Measurements from ENCODE around the gene MLPH. TPM values are rescaled to one million over a fixed set of nuclear protein-coding genes. Genes with fewer than 3 reads are reported as not detected.
A peak's percentile ranks its signal among the peaks of the same experiment; 100 is the strongest.

Gene MLPH
- total and polyA plus RNA-seq, 2 of the 13 experiments (the other 11 are each of a cell fraction or from before 2014, with no cell fraction given): 0.12 TPM; not detected in 1

- no peak for TF ChIP-seq PAWR (CRISPR knock-in tag; IDR thresholded peaks at IDR 0.05; ENCODE audit: borderline replicate concordance)
Observed at GRCh38 chr2:237577458-237577857, 90.4 kb downstream of the MLPH start (continued).

GRCh38 chr2:237577956-237578870, 91.2 kb downstream of the MLPH start:
- H2AFZ ChIP-seq (ENCODE audit: low read length): no peak overlapping the region
- peaks cover 13% of the 10 kb centered on the region; the same call in 1 of the 2 replicates for H4K20me1 ChIP-seq (ENCODE audit: insufficient read depth, low read length)
- H3K27ac ChIP-seq (ENCODE audit: extremely low read length, insufficient read depth, low read length): no peak overlapping the region
- DNase-seq (ENCODE audit: low spot score) (no peak), ATAC-seq (no peak), FAIRE-seq (no peak)
- H3K9ac ChIP-seq (ENCODE audit: insufficient read depth, low read depth, low read length): no peak overlapping the region
- BruUV-seq (replicated peaks): no TSS peak
- intact Hi-C loops (cut with micrococcal nuclease; ENCODE audit: unreplicated experiment): no loop called here
- no peaks in the 10 kb centered on the region for H3K79me2 ChIP-seq (ENCODE audit: insufficient read depth, low read length)
- no peaks in the 10 kb centered on the region for H3K9me3 ChIP-seq (ENCODE audit: low read length)
- 91% methylated on average over 25 of the region's 26 CpGs for WGBS (ENCODE audit: low lambda C conversion rate)
- ChIA-PET CTCF (ENCODE audit: low intra/inter-chr PET ratio, low total read pairs) (no interaction called here), POLR2A (no interaction called here)
- no peaks in the 10 kb centered on the region for H3K27me3 ChIP-seq (ENCODE audit: control insufficient read depth in 1 of 2, insufficient read depth in 2 of 2, low read length in 2 of 2)
- peaks cover 22% of the 10 kb centered on the region for H3K4me1 ChIP-seq (ENCODE audit: insufficient read depth, low read length)
- no peak overlapping the region for H3K4me2 ChIP-seq (ENCODE audit: low read depth, low read length)
- in situ Hi-C loops (cut with HindIII; ENCODE audit: extremely low pct_ligation_motif_present, low pct_unique_long_range_greater_than_20kb): no loop called here
- H3K36me3 ChIP-seq (replicated peaks in 1 of 2; ENCODE audit: control insufficient read depth in 1 of 2, insufficient read depth in 2 of 2, low read length in 2 of 2): peaks cover 17 to 51% of the 10 kb centered on the region in 2 experiments
- no peak overlapping the region for H3K4me3 ChIP-seq (replicated peaks in 1 of 3; ENCODE audit: insufficient read depth in 1 of 3, low read depth in 2 of 3, low read length in 3 of 3)
- peak; percentile 59 for TF ChIP-seq AGO2 (optimal IDR thresholded peaks at IDR 0.05; ENCODE audit: low read depth, low read length)
- TF ChIP-seq RBFOX2 (IDR thresholded peaks at IDR 0.05; ENCODE audit: low read depth, low read length): 0 out of 2 replicates have a peak, but pooled peaks have one; percentile 24
- no peak for TF ChIP-seq PLRG1 (conservative IDR thresholded peaks at IDR 0.05)
- TF ChIP-seq, protein P1, sequence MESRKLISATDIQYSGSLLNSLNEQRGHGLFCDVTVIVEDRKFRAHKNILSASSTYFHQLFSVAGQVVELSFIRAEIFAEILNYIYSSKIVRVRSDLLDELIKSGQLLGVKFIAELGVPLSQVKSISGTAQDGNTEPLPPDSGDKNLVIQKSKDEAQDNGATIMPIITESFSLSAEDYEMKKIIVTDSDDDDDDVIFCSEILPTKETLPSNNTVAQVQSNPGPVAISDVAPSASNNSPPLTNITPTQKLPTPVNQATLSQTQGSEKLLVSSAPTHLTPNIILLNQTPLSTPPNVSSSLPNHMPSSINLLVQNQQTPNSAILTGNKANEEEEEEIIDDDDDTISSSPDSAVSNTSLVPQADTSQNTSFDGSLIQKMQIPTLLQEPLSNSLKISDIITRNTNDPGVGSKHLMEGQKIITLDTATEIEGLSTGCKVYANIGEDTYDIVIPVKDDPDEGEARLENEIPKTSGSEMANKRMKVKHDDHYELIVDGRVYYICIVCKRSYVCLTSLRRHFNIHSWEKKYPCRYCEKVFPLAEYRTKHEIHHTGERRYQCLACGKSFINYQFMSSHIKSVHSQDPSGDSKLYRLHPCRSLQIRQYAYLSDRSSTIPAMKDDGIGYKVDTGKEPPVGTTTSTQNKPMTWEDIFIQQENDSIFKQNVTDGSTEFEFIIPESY (CRISPR knock-in tag; IDR thresholded peaks at IDR 0.05): no peak
- no peak for TF ChIP-seq ISX (CRISPR knock-in tag; conservative IDR thresholded peaks at IDR 0.05)
